GM18498 (cell line): ENCODE measurements around the gene DPEP2NB.
A peak's percentile ranks its signal among the peaks of the same experiment; 100 is the strongest.
"Not testable (repeated sequence)": the region's sequence is repeated elsewhere in the genome, so short reads cannot be mapped to it uniquely, and the experiment has no call there.

Experiments
- ATAC-seq: cut with Tn5 transposase; IDR thresholded peaks from one replicate; pipeline ENCODE4 v1.9.1; 2021; ENCODE audit warnings: mild to moderate bottlenecking, moderate library complexity; ENCODE audit not compliant: unreplicated experiment

The DPEP2NB gene, protein sequence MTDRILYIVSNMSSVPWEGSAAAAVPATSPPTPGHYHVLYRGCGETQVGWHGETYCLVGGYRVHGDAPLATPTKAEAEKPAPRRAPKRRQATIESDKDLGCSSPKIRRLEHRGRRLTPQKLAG

DNA sequence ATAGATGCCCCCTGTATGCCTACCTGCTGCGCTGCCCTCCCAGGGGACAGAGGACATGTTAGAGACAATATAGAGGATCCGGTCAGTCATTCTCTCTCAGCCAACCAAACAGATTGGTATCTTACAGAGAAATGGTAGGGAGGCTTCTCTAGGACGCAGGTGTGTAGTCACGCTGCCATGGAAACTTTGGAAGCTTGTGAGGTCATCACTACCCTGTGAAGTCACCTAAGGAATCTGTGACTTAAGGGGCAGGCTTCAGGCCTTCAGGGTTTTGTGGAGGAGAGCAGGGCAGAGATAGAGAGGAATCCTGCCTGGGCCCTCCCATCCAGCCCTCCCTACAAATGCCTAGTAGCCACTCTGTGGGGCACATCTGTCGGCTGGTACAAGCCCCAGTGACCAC lies at the start of gene DPEP2NB:
Gene DPEP2NB, minus strand, starts transcription at position 231 of the 400 bp plus-strand sequence. Its CDS starts 141 bp downstream, at position 90.
- ATAC-seq, result no peak

DNA sequence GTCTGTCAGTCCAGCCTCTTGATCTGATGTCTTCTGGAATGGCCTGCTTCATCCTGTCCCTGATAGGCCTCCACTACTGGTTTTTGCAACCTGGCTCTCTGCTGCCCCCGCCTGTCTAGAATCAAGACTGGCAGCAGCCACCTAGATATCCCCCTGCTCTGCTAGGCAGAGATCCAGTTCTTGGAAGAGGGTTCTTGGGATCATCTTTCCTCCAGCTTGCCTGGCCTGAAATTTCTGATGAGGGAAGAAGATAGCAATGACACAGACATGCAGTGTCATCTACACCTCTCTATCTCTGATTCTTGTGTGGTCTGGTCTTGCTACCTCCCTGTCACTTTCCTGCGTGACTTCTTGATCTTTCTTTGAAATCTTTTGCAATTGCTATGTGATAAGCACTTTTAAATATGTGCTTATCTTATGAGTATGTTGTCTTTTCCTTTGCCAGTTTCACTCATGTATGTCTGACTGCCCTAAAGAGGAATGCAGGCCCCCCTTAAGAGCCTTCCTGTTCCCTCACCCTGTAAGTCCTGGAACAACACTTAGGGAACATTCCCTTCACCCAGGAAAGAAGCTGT lies 49.2 kb upstream of the DPEP2NB start:
- no peak for ATAC-seq

DNA sequence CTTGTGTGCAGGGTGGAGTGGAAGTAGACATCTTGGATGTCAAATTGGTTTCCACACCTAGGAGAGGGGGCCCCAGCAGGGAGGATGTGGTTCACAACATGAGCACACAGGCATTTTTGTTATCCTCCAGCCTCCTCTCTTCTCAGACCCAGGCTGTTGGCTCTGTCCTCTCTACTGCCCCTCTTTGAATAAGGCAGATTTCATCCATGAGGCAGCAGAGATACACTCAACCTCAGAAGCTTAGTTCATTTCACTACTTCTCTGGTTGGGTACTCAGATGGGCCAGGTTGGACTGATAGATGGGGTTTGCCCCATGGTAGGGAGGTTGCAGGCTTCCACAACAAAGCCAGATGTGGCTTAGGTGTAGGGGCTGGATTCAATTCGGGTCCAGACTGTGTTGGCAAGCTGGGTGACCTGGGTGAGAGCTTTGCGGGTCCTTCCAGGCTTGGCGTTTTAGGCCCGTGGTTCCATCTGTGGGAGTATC lies 47.2 kb upstream of the DPEP2NB start:
- no peak for ATAC-seq

DNA sequence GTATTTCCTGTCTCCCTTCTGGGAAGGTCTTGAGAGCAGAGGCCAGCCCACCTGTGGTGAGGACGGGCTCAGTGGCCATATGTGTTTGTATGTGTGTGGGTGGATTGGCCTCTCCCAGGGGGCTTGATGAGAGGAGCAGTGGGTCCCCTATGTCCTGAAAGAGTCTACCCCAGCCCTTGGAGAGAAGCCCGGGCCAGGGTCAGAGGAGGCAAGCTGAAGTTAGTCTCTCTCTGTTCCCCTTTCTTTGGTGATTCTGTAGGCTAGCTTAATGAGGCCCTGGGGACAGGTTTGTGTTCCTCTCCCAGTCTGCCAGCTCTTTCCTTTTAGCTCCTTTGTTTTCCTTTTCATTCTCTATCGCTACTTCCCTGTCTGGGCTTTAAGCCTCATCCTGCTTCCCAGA lies 45.7 kb upstream of the DPEP2NB start:
- no peak for ATAC-seq

DNA sequence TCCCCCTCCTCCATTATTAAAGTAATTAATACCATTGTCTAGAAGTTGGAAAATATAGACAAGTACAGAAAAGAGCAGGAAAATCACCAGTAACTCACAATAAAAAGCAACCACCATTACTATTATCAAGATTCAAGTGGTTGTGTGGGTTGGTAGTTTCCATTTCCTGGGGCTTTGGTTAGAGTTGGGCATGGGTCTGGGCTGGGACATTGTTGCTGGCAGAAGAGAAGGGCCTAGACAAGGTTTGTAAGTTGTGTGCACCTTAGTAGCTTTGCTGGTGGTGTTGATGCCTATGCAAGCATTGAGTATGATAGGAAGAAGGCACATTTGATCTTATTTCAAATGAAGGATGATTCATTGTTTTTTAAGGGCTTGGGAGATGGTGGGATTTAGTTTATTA lies 44.1 kb upstream of the DPEP2NB start:
- ATAC-seq, result no peak

DNA sequence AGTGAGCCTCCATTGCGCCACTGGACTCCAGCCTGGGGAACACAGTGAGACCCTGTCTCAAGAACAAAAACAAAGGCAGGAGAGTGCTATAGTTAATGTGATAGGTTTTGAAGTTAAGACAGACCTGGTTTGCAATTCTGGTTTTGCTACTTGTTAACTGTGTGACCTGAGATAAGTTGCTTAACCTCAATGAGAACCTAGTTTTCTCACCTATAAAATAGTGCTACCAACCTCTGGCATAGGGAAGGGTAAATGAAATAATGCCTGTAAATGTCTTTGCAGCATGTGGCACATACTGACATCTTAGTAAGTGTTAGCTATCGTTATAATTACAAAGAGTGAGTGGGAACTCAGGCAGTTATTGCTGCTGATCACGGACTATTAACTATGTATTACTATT lies 39.7 kb upstream of the DPEP2NB start:
- ATAC-seq, result no peak

DNA sequence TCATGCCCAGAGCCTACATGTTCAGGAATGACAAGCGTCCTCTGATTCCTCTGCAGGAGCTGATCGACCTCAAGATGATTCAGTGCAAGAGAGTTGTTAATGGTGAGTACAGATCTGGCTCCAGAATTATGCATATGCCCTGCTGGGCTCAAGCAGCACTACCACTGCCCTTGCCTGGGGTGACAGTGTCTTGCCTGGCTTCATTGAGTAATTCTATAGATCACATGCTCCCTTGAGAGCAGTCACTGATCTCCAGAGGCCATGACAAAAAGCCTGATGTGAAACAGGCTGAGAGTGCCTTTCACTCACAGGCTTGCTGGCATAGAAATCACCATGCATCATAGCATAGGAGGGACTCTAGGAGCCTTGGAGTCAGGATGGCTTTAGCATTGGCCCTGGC lies 33.7 kb upstream of the DPEP2NB start:
- ATAC-seq, result no peak

DNA sequence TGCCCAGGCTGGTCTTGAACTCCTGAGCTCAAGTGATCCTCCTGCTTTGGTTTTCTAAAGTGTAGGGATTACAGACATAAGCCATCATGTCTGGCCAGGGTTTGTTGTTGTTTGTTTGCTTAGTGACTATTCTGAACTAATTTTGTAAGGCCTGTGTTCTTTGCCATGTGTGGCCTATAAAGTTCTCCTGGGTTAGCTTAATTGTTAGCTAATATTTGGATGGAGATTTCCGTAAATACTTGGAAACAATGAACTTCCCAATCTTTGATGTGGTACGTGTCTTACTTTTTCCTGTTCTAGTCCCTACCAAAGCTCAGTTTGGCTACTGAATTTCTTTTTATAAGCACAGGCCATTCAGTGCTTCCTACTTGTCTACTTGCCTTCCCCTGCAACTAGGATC lies 32.3 kb upstream of the DPEP2NB start:
- no peak for ATAC-seq

DNA sequence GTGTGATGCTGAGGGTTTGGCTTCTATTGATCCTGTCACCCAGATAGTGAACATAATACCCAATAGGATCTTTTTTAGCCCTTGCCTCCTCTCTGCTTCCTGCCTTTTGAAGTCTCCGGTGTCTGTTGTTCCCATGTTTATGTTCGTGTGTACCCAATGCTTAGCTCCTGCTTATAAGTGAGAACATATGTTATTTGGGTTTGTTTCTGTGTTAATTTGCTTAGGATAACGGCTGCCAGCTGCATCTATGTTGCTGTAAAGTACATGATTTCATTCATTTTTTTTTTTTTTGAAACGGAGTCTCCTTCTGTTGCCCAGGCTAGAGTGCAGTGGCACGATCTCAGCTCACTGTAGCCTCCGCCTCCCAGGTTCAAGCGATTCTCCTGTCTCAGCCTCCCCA lies 30.4 kb upstream of the DPEP2NB start:
- no peak for ATAC-seq

DNA sequence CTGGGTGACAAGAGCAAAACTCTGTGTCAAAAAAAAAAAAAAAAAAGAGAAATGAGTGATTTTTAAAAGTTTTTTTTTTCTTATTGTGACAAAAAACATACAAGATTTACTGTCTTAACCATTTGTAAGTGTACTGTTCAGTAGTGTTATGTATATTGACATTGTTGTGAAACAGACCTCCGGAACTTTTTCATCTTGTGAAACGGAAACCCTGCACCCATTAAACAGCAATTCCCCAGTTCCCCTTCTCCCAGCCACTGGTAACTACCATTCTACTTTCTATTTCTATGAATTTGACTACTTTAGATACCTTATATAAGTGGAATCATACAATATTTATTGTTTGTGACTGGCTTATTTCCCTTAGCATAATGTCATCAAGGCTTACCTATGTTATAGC lies 26.1 kb upstream of the DPEP2NB start:
- ATAC-seq, result no peak

DNA sequence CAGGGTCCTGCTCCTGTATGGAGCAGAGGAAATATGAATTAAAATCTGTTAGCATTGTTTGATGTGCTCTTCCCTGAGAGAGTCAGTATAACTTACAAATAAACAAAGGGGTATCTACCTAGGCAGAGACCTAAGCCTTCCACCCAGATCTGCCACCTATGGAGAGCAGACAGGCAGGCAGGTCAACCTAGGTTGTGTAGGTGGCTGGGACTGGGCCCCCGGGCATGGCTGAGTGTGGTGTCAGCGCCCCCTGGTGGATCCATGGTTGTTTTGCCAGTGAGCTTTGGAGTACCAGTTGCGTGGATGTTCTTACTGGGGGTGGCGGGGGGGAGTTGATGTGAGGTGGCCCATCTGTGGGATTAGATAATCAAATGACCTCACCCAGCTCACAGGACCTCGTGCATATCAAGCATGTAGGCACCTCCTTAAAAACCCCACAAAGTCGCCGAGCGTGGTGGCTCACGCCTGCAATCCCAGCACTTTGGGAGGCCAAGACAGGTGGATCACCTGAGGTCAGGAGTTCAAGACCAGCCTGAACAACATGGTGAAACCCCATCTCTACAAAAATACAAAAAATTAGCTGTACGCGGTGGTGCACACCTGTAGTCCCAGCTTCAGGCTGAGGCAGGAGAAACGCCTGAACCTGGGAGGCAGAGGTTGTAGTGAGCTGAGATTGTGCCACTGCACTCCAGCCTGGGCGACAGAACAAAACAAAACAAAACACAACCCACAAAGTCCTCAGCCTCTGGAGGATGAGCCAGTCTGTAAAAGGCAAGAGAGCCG lies 25.0 kb upstream of the DPEP2NB start:
- ATAC-seq, result peak; percentile 74

DNA sequence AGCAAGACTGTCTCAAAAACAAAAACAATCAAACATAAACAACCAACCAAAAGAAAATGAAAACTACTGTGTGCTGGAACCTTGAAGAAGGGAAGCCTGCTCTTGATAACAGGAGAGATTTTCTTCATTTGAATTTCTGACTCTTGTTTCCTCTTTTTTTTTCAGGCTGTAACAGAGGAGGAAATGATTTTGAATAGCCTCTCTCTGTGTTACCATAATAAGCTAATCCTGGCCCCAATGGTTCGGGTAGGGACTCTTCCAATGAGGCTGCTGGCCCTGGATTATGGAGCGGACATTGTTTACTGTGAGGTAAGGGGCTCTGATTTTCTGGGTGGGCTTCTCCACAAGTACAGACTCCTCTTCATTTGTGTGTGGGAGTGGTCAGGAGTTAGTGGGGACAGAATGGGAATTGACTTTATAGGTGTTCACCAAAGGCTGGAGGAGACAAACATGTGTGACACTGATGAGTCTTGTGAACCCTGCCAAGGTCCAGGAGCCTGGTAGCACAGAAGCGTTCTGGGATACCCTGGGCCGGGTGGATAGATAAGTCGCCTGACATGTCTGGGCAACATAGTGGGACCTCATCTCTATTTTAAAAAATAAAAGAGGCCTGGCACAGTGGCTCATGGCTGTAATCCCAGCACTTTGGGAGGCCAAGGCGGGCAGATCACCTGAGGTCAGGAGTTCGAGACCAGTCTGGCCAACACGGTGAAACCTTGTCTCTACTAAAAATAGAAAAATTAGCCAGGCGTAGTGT lies 22.3 kb upstream of the DPEP2NB start:
- ATAC-seq, result no peak

DNA sequence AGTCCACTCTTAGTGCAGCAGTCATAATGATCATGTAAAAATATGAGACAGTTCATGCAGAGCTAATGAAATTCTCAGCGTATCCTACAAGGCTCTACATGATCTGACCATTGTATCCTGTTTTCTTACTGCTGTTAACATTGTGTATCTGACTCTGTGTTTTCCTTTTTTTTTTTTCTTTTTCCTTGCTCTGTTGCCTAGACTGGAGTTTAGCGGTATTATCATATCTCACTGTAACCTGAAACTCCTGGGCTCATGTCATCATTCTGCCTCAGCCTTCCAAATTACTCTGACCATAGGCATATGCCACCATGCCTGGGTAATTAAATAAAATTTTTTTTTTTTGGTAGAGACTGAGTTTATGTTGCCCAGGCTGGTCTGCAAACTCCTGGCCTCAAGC lies 19.5 kb upstream of the DPEP2NB start:
- no peak for ATAC-seq

DNA sequence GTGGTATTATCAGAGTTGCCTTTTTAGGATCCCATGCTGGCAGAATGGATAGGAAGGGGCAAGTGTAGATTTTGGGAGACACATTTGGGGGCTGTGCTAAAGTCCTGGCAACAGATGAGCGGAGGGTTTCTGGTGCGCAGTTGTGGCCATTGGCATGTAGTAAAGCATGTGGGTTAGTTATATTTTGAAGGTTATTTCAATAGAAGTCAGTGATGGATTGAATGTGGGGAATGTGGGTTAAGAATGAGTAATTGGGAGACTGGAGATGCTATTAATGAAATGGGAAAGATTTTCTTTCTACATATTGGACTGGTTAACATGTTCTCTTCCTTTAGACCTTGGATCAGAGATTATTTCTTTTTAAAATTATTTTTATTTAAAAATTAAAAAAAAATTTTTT lies 17.4 kb upstream of the DPEP2NB start:
- no peak for ATAC-seq

DNA sequence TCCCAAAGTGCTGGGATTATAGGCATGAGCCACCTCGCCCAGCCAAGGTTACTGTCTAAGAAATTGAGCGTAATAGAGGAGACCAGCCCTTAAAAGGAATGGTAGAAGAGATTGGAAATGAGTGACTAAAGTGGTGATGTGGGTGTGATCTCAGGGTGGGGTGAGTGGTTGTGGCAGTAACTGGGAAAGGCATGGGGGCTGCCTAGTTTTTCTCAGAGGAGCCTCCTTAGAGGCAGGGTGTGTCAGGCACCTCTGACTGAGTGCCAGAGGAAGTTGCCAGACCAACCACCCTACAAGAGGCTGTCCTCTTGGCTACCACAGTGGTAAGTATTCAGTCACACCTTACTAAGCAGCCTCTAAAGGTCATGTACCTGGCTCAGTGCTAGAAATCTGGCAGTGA lies 16.2 kb upstream of the DPEP2NB start:
- ATAC-seq, result no peak

DNA sequence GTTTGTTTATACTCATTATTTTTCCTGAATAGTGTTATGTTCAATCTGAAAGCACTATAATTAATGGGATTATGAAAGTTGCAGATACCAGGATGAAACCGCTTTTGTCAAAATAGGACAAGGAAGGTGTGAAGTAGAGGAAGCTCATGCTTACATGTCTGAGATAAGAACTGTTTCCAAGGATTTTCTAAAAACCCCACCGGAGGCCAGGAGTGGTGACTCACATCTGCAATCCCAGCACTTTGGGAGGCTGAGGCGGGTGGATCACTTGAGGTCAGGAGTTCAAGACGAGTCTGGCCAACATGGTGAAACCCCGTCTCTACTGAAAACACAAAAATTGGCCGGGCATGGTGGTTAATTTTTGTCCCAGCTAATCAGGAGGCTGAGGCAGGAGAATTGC lies 14.4 kb upstream of the DPEP2NB start:
- ATAC-seq, result not testable (repeated sequence)

DNA sequence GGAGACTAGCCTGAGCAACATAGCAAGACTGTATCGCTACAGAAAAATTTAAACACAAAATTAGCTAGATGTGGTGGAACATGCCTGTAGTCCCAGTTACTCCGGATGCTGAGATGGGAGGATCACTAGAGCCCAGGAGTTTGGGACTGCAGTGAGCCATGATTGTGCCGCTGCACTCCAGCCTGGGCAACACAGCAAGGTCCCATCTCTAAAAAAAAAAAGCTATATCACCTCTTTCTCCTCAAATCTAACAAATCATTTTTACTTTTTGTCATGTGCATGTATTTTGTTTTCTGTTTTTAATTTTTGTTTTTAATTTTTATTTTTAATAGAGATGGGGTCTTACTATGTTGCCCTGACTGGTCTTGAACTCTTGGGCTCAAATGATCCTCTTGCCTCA lies 13.3 kb upstream of the DPEP2NB start:
- ATAC-seq, result no peak

DNA sequence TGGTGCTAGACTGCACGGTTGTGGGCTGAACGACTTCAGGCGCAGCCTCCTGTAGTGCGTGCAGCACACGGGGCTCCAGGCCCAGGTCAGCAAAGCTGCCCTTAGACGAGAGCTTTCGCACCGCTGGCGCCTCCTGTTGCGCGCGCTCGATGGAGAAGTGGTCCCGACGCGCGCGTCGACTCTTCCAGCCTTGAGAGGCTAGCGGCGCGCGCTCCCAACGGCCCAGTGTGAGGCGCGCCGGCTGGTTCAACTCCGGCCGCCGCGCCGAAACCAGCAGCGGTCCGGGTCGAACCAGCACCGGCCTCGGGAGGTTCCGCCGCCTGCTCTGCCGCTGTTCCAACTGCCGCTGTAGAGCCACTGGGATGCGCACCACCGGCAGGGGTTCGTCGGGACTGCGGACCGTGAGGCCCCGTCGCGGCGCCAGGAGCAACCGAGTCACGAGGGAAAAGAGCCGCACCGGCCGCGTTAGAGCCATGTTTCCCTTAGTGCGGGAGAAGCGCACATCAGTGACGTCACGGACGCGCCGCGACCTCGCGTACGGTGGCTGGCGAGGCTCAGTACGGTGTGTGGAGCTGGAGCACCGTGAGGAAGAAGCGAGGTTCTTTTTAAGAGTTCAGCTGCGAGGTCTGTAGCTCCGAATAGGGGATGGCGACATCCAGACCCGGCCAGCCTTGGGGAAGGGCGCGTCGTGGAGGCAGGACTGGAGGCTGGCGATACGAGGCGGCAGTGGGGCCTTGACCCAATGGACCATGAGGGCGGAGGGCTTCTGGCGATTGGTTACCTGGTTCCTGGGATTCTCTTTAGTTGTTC lies 7.2 kb upstream of the DPEP2NB start, which contains the start of the genes DDX28 and DUS2:
Gene DDX28, minus strand, starts transcription at position 505 of the 810 bp plus-strand sequence. Its CDS starts 30 bp downstream, at position 475.
Gene DUS2, plus strand, starts transcription at position 557 of the 810 bp plus-strand sequence. CDS start 14,740 bp downstream, outside the sequence.
- peak; percentile 83 for ATAC-seq

DNA sequence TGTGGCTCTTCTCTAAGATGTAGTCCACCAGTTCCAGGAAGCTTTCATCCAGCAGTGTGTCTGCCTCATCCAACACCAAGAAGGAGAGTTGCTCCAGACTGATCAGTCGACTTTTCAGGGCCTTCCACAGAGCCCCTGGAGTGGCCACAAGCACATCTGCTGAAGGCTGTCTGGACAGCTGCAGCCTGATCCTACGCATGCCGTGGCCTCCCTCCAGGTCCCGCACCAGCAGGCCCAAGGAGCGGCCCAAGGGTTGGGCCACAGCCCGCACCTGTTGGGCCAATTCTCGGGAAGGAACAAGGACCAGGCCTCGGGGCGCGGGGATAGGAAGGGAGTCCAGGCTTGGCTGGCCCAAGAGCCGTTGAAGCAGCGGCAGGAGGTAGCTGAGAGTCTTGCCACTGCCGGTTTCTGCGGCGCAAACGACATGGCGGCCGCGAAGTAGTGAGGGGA lies 6.6 kb upstream of the DPEP2NB start:
- no peak for ATAC-seq

DNA sequence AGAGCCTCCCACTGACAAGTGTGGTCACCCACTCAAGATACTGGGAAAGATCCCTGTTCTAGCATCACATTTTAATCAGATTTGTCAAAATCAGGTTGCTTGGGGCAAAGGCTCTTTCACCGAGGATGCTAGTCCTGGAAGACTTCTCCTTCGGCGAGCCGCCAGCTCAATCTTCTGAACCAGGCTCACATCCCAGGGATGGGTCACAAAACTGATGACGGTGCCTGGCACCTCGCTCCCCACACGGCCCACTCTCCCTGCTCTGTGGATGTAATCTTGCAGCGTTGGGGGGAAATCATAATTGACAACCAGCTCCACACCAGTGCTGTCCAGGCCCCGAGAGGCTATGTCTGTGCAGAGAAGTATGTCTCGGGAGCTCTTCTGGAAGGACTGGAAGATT lies 5.8 kb upstream of the DPEP2NB start:
- no peak for ATAC-seq
